PC-9 (cell line): Measurements from ENCODE around the gene NPSR1.

Experiments used
- CTCF ChIP-seq: fragments of 200-600 bp; sonication (generic); conservative IDR thresholded peaks from 2 replicates; pipeline ENCODE4 v1.6.1; 2017; ENCODE audit warnings: mixed run types, antibody characterized with exemption, mild to moderate bottlenecking, moderate library complexity
- EZH2 ChIP-seq: fragments of 200-600 bp; sonication (generic); IDR thresholded peaks from 2 replicates; pipeline ENCODE4 v1.8.0; 2017; ENCODE audit warnings: antibody characterized with exemption, low read depth

GRCh38 chr7:34747176-34747781, 89.3 kb downstream of the NPSR1 start:
- TF ChIP-seq EZH2 (no peak), CTCF (no peak)
